ENCODE measurements around the gene SVOP.

- TF ChIP-seq POLR2AphosphoS5 (IDR thresholded peaks at IDR 0.05) (no peak), EP300 (IDR thresholded peaks at IDR 0.05) (no peak), CTCF (IDR thresholded peaks at IDR 0.05) (no peak), POLR2A (IDR thresholded peaks at IDR 0.05; ENCODE audit: low read depth) (no peak)
These were observed 47.2 kb downstream of the SVOP start for GRCh38 chr12:108973629-108974152.
